Thyroid gland (tissue), 4 donors: Measurements from ENCODE around the gene DYNC2LI1. TPM values are rescaled to one million over a fixed set of nuclear protein-coding genes. Genes with fewer than 3 reads are reported as not detected.

Experiments
- DNase-seq, 2 donors: peaks; one replicate each; pipeline ENCODE4 v3.0.0-alpha.2; 2019
- H3K27ac ChIP-seq, 3 donors: fragments of 200-600 bp; sonication (generic); 1 replicate in 2 of 3; 2 replicates in 1 of 3; pipeline ENCODE4 v1.5.1; 2016 to 2019; ENCODE audit warnings: mild to moderate bottlenecking in 1 of 3, moderate library complexity in 1 of 3
- H3K27me3 ChIP-seq: fragments of 200-600 bp; sonication (generic); one replicate; pipeline ENCODE4 v1.5.1; 2019
- H3K36me3 ChIP-seq, 2 donors: fragments of 200-600 bp; sonication (generic); one replicate each; pipeline ENCODE4 v1.5.1; 2016 to 2019
- H3K4me1 ChIP-seq, 2 donors: fragments of 200-600 bp; sonication (generic); one replicate each; pipeline ENCODE4 v1.5.1; 2017 to 2019
- H3K4me3 ChIP-seq, 3 donors: fragments of 200-600 bp; sonication (generic); replicated peaks in 1 of 3; 1 replicate in 2 of 3; 2 replicates in 1 of 3; pipeline ENCODE4 v1.5.1; 2016; ENCODE audit warnings: mild to moderate bottlenecking in 1 of 3
- H3K9me3 ChIP-seq: fragments of 200-600 bp; sonication (generic); one replicate; pipeline ENCODE4 v1.5.1; 2017
- CTCF ChIP-seq, 6 experiments: fragments of 200-600 bp in 3 of 6; fragments of 450-650 bp in 3 of 6; sonication (generic) in 3 of 6; IDR thresholded peaks; one replicate each; pipeline ENCODE4 v1.5.1; 2016 to 2019; ENCODE audit warnings: antibody characterized with exemption in 6 of 6, mild to moderate bottlenecking in 2 of 6, inconsistent platforms in 1 of 6, moderate library complexity in 1 of 6
- POLR2A ChIP-seq, 2 donors: fragments of 450-650 bp; IDR thresholded peaks; one replicate each; pipeline ENCODE4 v1.6.1; 2017; ENCODE audit warnings: antibody characterized with exemption in 2 of 2, mild to moderate bottlenecking in 2 of 2, moderate library complexity in 1 of 2
- WGBS, 2 donors: methylation state at CpG; one replicate each; pipeline ENCODE4 v1.1.5; 2017; 5-methylcytosine and 5-hydroxymethylcytosine counted together
- intact Hi-C: fragments of 100-400 bp; cut with DNase I; formaldehyde crosslinking; loops from one replicate; pipeline ENCODE4 v1.15.1; 2023
- total RNA-seq, 4 donors: library from RNA; depleted of rRNA; stranded (reverse); fragments of >200 nt; gene quantifications; one replicate each; pipeline ENCODE4 v1.2.3, GENCODE V29; 2016

Gene DYNC2LI1
- total RNA-seq, 4 donors from 2014 or later = 37.7 to 55.0 (median 45.2) TPM

GRCh38 chr2:43832457-43832856 is 58.6 kb downstream of the DYNC2LI1 start:
- Histone ChIP-seq H3K4me3 (no peak overlapping the region), H3K27me3 (no peaks in the 10 kb centered on the region), H3K36me3 (no peaks in the 10 kb centered on the region), H3K9me3 (no peaks in the 10 kb centered on the region), H3K27ac (no peak overlapping the region), H3K4me1 (peaks cover 5 to 6% of the 10 kb centered on the region in 2 donors)
- WGBS, 2 donors = 44 to 49% methylated on average over 3 of the region's 3 CpGs
- intact Hi-C loops = no loop called here
- DNase-seq = no peak
- TF ChIP-seq POLR2A (IDR thresholded peaks at IDR 0.05) (no peak), CTCF (IDR thresholded peaks at IDR 0.05) (no peak)

- Histone ChIP-seq H3K4me1 (peaks cover 0 to under 1% of the 10 kb centered on the region in 2 donors), H3K27me3 (no peaks in the 10 kb centered on the region), H3K36me3 (no peaks in the 10 kb centered on the region), H3K4me3 (no peak overlapping the region), H3K27ac (no peak overlapping the region), H3K9me3 (no peaks in the 10 kb centered on the region)
- WGBS, 2 donors = 80 to 85% methylated on average over 4 of the region's 4 CpGs
- TF ChIP-seq CTCF (IDR thresholded peaks at IDR 0.05) = no peak
- no peak for TF ChIP-seq POLR2A (IDR thresholded peaks at IDR 0.05)
- intact Hi-C loops = no loop called here
- DNase-seq = no peak
Observed at GRCh38 chr2:43837033-43837432, 63.2 kb downstream of the DYNC2LI1 start.

- no peaks in the 10 kb centered on the region for H3K36me3 ChIP-seq
- no peak overlapping the region for H3K4me3 ChIP-seq
- no peaks in the 10 kb centered on the region for H3K4me1 ChIP-seq
- H3K27ac ChIP-seq = no peak overlapping the region
- TF ChIP-seq POLR2A (IDR thresholded peaks at IDR 0.05) (no peak), CTCF (IDR thresholded peaks at IDR 0.05) (no peak)
- H3K9me3 ChIP-seq = no peaks in the 10 kb centered on the region
- H3K27me3 ChIP-seq = no peaks in the 10 kb centered on the region
- no peak for DNase-seq
- intact Hi-C loops = no loop called here
- 83 to 89% methylated on average over 18 to 21 of the region's 21 CpGs for WGBS, 2 donors
Observed at GRCh38 chr2:43837831-43838559, 64.2 kb downstream of the DYNC2LI1 start.

DNA sequence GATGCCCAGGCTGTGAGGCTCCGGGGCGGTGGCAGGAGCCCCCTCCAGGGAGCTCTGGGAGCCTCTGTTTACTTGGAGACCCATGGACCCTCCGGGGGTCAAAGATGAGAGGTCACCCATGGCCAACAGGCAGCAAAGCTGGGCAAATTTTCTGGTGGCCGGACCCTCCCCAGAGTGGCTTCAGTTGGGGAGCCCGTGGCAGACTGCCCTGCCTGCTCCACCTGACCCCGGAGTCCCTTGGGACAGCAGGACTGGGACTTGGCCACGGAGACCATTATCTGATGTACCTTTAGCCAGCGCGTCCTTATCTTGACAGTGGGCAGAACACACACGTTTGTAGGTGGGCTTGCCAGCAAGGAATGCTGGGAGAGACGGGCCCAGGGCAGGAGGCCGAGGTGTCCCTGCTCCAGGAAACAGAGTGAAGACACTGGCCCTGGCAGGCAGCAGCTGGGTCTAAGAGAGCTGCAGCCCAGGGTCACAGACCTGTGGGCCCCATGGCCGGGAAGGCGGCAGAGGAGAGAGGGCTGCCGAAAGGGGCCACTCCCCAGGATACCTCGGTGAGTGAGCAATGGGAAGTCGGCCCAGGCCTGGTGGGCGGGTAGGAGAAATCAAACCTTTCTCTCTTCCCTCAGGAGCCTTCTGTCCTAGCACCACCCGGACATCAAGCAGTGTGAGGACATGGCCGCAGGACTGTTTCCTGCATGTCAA is 64.9 kb downstream of the DYNC2LI1 start, which contains the start of the genes ABCG5 and ABCG8:
Gene ABCG5 (minus strand): TSS at position 280 of the 708 bp plus-strand sequence. CDS start 160 bp downstream, at position 120.
Gene ABCG8 (plus strand): TSS at position 412 of the 708 bp plus-strand sequence. CDS start 83 bp downstream, at position 495.
- Histone ChIP-seq H3K36me3 (no peaks in the 10 kb centered on the region), H3K27ac (no peak within 1 kb of the TSS), H3K4me1 (no peaks in the 10 kb centered on the region), H3K4me3 (no peak within 1 kb of the TSS), H3K27me3 (no peaks in the 10 kb centered on the region), H3K9me3 (no peaks in the 10 kb centered on the region)
- TF ChIP-seq POLR2A (IDR thresholded peaks at IDR 0.05) (no peak), CTCF (IDR thresholded peaks at IDR 0.05) (no peak)
- DNase-seq = no peak
- intact Hi-C loops = no loop called here
- 88 to 90% methylated on average over 11 to 16 of the region's 20 CpGs for WGBS, 2 donors
